WTC11 (cell line): ENCODE results near the gene EBP. TPM values are rescaled to one million over a fixed set of nuclear protein-coding genes. Genes with fewer than 3 reads are reported as not detected.

ENCODE experiments used
- ATAC-seq: fragments of 200-7000 bp; cut with Tn5 transposase; 2 replicates; pipeline ENCODE4 v1.10.0; 2021; ENCODE audit warnings: mild to moderate bottlenecking, moderate library complexity
- CTCF ChIA-PET: fragments of 300-600 bp; sonication (Branson Sonifier 250); formaldehyde crosslinking; loops from one replicate; lab custom pipeline; 2021; ENCODE audit warnings: antibody characterized with exemption; lab: Charles Lee
- POLR2A ChIA-PET: fragments of 350-600 bp; sonication (Branson Sonifier 250); formaldehyde crosslinking; loops from one replicate; lab custom pipeline; 2021; ENCODE audit warnings: antibody characterized with exemption; lab: Charles Lee
- DNase-seq: peaks from one replicate; pipeline ENCODE4 v3.0.0; 2021; ENCODE audit warnings: low spot score
- H3K27ac Mint-ChIP-seq: 2 replicates; pipeline ENCODE4 v1.8.0; 2021; ENCODE audit warnings: mixed read lengths
- H3K27me3 Mint-ChIP-seq: 2 replicates; pipeline ENCODE4 v1.8.0; 2021; ENCODE audit warnings: low read depth, mild to moderate bottlenecking, moderate library complexity, mixed read lengths
- H3K36me3 Mint-ChIP-seq: 2 replicates; pipeline ENCODE4 v1.8.0; 2021; ENCODE audit warnings: mixed read lengths
- H3K4me1 Mint-ChIP-seq: 2 replicates; pipeline ENCODE4 v1.8.0; 2022; ENCODE audit warnings: mixed read lengths
- H3K4me3 Mint-ChIP-seq: 2 replicates; pipeline ENCODE4 v1.8.0; 2021; ENCODE audit warnings: mild to moderate bottlenecking, moderate library complexity, mixed read lengths
- H3K9me3 Mint-ChIP-seq: 2 replicates; pipeline ENCODE4 v1.8.0; 2021; ENCODE audit warnings: mixed read lengths
- ATF1 ChIP-seq: sonication (generic); formaldehyde crosslinking; IDR thresholded peaks from 2 replicates; pipeline ENCODE4 v1.8.1; 2023; ENCODE audit warnings: mild to moderate bottlenecking, moderate library complexity, missing genetic modification reagents
- ATF6 ChIP-seq: sonication (generic); formaldehyde crosslinking; IDR thresholded peaks from 2 replicates; pipeline ENCODE4 v1.8.1; 2023; ENCODE audit warnings: mild to moderate bottlenecking, missing genetic modification reagents
- CREM ChIP-seq: sonication (generic); formaldehyde crosslinking; IDR thresholded peaks from 2 replicates; pipeline ENCODE4 v1.8.1; 2022; ENCODE audit warnings: mild to moderate bottlenecking, missing genetic modification reagents, moderate library complexity
- E2F1 ChIP-seq: sonication (generic); formaldehyde crosslinking; IDR thresholded peaks from 2 replicates; pipeline ENCODE4 v1.8.0; 2022; ENCODE audit warnings: mild to moderate bottlenecking, missing genetic modification reagents
- E2F4 ChIP-seq: sonication (generic); formaldehyde crosslinking; IDR thresholded peaks from 2 replicates; pipeline ENCODE4 v1.8.1; 2022; ENCODE audit warnings: low read depth, mild to moderate bottlenecking, moderate library complexity, missing genetic modification reagents, borderline replicate concordance
- ELF4 ChIP-seq: sonication (generic); formaldehyde crosslinking; IDR thresholded peaks from 2 replicates; pipeline ENCODE4 v1.8.1; 2022; ENCODE audit warnings: low read depth, mild to moderate bottlenecking, moderate library complexity, missing genetic modification reagents
- ETV6 ChIP-seq: sonication (generic); formaldehyde crosslinking; IDR thresholded peaks from 2 replicates; pipeline ENCODE4 v1.8.1; 2022; ENCODE audit warnings: mild to moderate bottlenecking, missing genetic modification reagents
- FOXJ3 ChIP-seq: sonication (generic); formaldehyde crosslinking; IDR thresholded peaks from 2 replicates; pipeline ENCODE4 v1.9.0; 2021; ENCODE audit warnings: missing genetic modification reagents, mild to moderate bottlenecking, borderline replicate concordance
- FOXK1 ChIP-seq: sonication (generic); formaldehyde crosslinking; IDR thresholded peaks from 2 replicates; pipeline ENCODE4 v1.8.0; 2022; ENCODE audit warnings: mild to moderate bottlenecking, moderate library complexity, missing genetic modification reagents
- JUN ChIP-seq: sonication (generic); formaldehyde crosslinking; IDR thresholded peaks from 2 replicates; pipeline ENCODE4 v1.8.0; 2023; ENCODE audit warnings: mild to moderate bottlenecking, missing genetic modification reagents
- MAX ChIP-seq: sonication (generic); formaldehyde crosslinking; IDR thresholded peaks from 2 replicates; pipeline ENCODE4 v1.8.0; 2022; ENCODE audit warnings: mild to moderate bottlenecking, missing genetic modification reagents
- MYBL2 ChIP-seq: sonication (generic); formaldehyde crosslinking; IDR thresholded peaks from 2 replicates; pipeline ENCODE4 v1.8.1; 2023; ENCODE audit warnings: mild to moderate bottlenecking, moderate library complexity, missing genetic modification reagents
- NFYB ChIP-seq: sonication (generic); formaldehyde crosslinking; conservative IDR thresholded peaks from 2 replicates; pipeline ENCODE4 v1.8.0; 2022; ENCODE audit warnings: low read depth, missing genetic modification reagents
- PRRX2 ChIP-seq: fragments of 250-450 bp; sonication (Bioruptor Pico); IDR thresholded peaks from 2 replicates; pipeline ENCODE4 v1.8.0; 2021; ENCODE audit warnings: mild to moderate bottlenecking
- RORB ChIP-seq: fragments of 250-450 bp; sonication (Bioruptor Pico); IDR thresholded peaks from 2 replicates; pipeline ENCODE4 v1.9.0; 2021; ENCODE audit warnings: mild to moderate bottlenecking
- SP1 ChIP-seq: sonication (generic); formaldehyde crosslinking; conservative IDR thresholded peaks from 2 replicates; pipeline ENCODE4 v1.8.1; 2022; ENCODE audit warnings: missing genetic modification reagents
- ZMAT4 ChIP-seq: fragments of 250-450 bp; sonication (Bioruptor Pico); IDR thresholded peaks from 2 replicates; pipeline ENCODE4 v1.9.0; 2021; ENCODE audit warnings: mild to moderate bottlenecking
- ZNF232 ChIP-seq: sonication (generic); formaldehyde crosslinking; IDR thresholded peaks from 2 replicates; pipeline ENCODE4 v1.8.0; 2022; ENCODE audit warnings: mild to moderate bottlenecking, missing genetic modification reagents
- total RNA-seq: library from RNA; stranded (reverse); gene quantifications from 3 replicates; pipeline ENCODE4 v1.2.3, GENCODE V29; 2021
- TF ChIP-seq, protein P1 (sequence below): sonication (generic); formaldehyde crosslinking; IDR thresholded peaks from 2 replicates; pipeline ENCODE4 v1.8.0; 2022; ENCODE audit warnings: mild to moderate bottlenecking, missing genetic modification reagents

The EBP gene
- total RNA-seq, 1 experiment from 2014 or later, result 129 TPM

- no peak for TF ChIP-seq JUN (CRISPR knock-in tag)
- TF ChIP-seq ATF1 (CRISPR knock-in tag), result no peak
- TF ChIP-seq, protein P1, sequence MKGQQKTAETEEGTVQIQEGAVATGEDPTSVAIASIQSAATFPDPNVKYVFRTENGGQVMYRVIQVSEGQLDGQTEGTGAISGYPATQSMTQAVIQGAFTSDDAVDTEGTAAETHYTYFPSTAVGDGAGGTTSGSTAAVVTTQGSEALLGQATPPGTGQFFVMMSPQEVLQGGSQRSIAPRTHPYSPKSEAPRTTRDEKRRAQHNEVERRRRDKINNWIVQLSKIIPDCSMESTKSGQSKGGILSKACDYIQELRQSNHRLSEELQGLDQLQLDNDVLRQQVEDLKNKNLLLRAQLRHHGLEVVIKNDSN (CRISPR knock-in tag), result no peak
Observed at GRCh38 chrX:48538641-48539344, 17.2 kb downstream of the EBP start (continued).

DNA sequence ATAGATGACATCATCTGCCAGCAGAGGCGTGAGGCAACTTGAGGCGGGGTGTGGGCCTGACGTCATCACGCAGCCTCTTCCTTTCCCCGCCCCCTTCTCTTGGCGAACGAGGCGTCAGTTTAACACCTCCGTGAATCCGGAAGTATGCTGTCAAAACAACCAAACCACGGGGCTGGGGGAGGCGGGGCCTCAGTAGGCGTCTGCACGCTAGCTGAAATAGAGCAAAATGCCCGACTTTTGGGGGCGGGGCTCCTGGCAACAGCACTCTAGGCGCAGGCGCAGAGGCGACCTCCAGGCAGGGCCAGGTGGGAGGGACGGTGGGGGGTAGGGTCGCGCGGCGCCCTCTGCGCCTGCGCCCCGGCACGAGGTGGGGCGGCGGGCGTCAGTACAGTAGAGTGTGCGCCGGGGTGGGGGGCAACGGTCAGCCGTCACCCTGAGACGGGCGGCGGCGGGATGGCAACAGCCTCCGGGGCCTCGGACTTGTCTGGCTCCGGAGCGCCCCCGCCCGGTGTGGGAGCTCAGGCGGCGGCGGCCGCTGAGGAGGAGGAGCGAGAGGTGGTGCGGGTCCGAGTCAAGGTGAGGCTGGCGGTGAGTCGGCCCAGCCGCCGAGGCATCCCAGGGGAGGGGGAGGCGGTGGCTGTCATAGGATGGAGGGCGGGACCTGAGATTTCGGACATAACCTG is 17.9 kb downstream of the EBP start, which contains the start of gene TBC1D25:
TBC1D25 (plus strand) TSS at position 370 of the 683 bp plus-strand sequence; CDS start at position 454, 84 bp downstream.
- Mint-ChIP-seq H3K4me1 (peaks cover 7% of the 10 kb centered on the region), H3K36me3 (peaks cover 3% of the 10 kb centered on the region), H3K27me3 (no peaks in the 10 kb centered on the region), H3K9me3 (no peaks in the 10 kb centered on the region), H3K27ac (peak within 1 kb of the TSS; percentile 90), H3K4me3 (peak within 1 kb of the TSS; percentile 84)
- ChIA-PET POLR2A (interaction anchor here (0.6 kb wide), 1 partner anchor 18 kb away, joined by 3 read pairs; no protein-coding TSS in a partner anchor), CTCF (interaction anchor here (0.5 to 1.2 kb wide), 6 partner anchors 9 to 1289 kb away, joined by 3 to 4 read pairs (median 4); no protein-coding TSS in a partner anchor)
- ATAC-seq (peak; percentile 84), DNase-seq (peak; percentile 95)
- peak; percentile 85 for TF ChIP-seq FOXK1 (CRISPR knock-in tag)
- peak; percentile 55; the same call in 1 of the 2 replicates for TF ChIP-seq MAX
- no peak for TF ChIP-seq ATF6 (CRISPR knock-in tag)
- no peak for TF ChIP-seq E2F4 (CRISPR knock-in tag)
- TF ChIP-seq NFYB (CRISPR knock-in tag), result no peak
- peak; percentile 32; the same call in 1 of the 2 replicates for TF ChIP-seq SP1
- no peak for TF ChIP-seq ETV6 (CRISPR knock-in tag)
- TF ChIP-seq ZMAT4 (CRISPR knock-in tag), result no peak
- TF ChIP-seq CREM (CRISPR knock-in tag), result no peak
- TF ChIP-seq RORB (CRISPR knock-in tag), result no peak
- TF ChIP-seq FOXJ3 (CRISPR knock-in tag), result no peak
- no peak for TF ChIP-seq MYBL2
- TF ChIP-seq ELF4 (CRISPR knock-in tag), result no peak

DNA sequence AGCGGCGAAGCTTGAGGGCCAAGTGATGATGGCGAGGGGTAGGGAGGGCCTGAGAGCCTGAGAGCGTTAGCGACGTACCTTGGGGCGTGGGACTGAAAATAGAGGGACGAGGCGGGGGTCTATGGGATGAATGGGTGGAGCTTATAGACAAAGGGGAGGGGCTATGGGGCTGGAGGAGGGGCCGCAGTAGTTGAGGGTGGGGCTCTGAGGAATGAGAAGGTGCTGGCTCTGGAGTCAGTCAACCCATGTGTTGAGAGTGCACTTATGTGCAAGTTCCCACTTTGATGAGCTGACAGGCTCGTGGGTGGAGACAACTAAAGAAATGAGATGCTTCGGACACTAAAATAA is 18.4 kb downstream of the EBP start:
- peak overlapping the region; percentile 90 for H3K27ac Mint-ChIP-seq
- no peaks in the 10 kb centered on the region for H3K27me3 Mint-ChIP-seq
- TF ChIP-seq PRRX2, result no peak
- TF ChIP-seq E2F1 (CRISPR knock-in tag), result no peak
- TF ChIP-seq ZNF232 (CRISPR knock-in tag), result no peak
- peak; percentile 51 for DNase-seq
- H3K4me1 Mint-ChIP-seq, result peaks cover 7% of the 10 kb centered on the region
- H3K36me3 Mint-ChIP-seq, result peaks cover 3% of the 10 kb centered on the region
- H3K4me3 Mint-ChIP-seq, result peak overlapping the region; percentile 84
- H3K9me3 Mint-ChIP-seq, result no peaks in the 10 kb centered on the region
- POLR2A ChIA-PET, result no interaction called here
- ATAC-seq, result peak; percentile 74
- CTCF ChIA-PET, result interaction anchor here (0.8 to 1.2 kb wide), 3 partner anchors 8 to 17 kb away, joined by 3 to 4 read pairs (median 4); no protein-coding TSS in a partner anchor
